MM.1S (cell line): Measurements from ENCODE around the gene CRLF3.

ENCODE experiments used
- CTCF ChIP-seq: fragments of 300-600 bp; sonication (generic); IDR thresholded peaks from 2 replicates; pipeline ENCODE4 v1.5.1; 2016; ENCODE audit warnings: antibody characterized with exemption, low read length, mixed read lengths
- EZH2 ChIP-seq: fragments of 300-600 bp; sonication (generic); optimal IDR thresholded peaks from 2 replicates; pipeline ENCODE3; 2017; ENCODE audit warnings: low read depth, mild to moderate bottlenecking, antibody characterized with exemption, low read length, mixed read lengths
- EZH2phosphoT487 ChIP-seq: fragments of 300-600 bp; sonication (generic); IDR thresholded peaks from 2 replicates; pipeline ENCODE4 v1.6.1; 2018; ENCODE audit warnings: antibody characterized with exemption, low read length

- no peak for TF ChIP-seq CTCF
- TF ChIP-seq EZH2: no peak
- TF ChIP-seq EZH2phosphoT487: no peak
These were observed 28.5 kb downstream of the CRLF3 start for GRCh38 chr17:30796016-30796415.
